Vagina (tissue), 2 donors: ENCODE data around the gene NFATC2. TPM values are rescaled to one million over a fixed set of nuclear protein-coding genes. Genes with fewer than 3 reads are reported as not detected.

Experiments used
- DNase-seq, 2 donors: peaks; one replicate each; pipeline ENCODE4 v3.0.0-alpha.2; 2017; ENCODE audit errors: extremely low spot score in 2 of 2
- H3K27ac ChIP-seq: fragments of 200-600 bp; sonication (generic); one replicate; pipeline ENCODE4 v1.5.1; 2019
- H3K27me3 ChIP-seq: fragments of 200-600 bp; sonication (generic); one replicate; pipeline ENCODE4 v1.5.1; 2019
- H3K36me3 ChIP-seq, 2 donors: fragments of 200-600 bp; sonication (generic); one replicate each; pipeline ENCODE4 v1.5.1; 2017 to 2019
- H3K4me1 ChIP-seq: fragments of 200-600 bp; sonication (generic); one replicate; pipeline ENCODE4 v1.5.1; 2019
- H3K4me3 ChIP-seq, 2 donors: fragments of 200-600 bp; sonication (generic); 1 replicate in 1 of 2; 2 replicates in 1 of 2; pipeline ENCODE4 v1.5.1; 2016 to 2019
- H3K9me3 ChIP-seq: fragments of 200-600 bp; sonication (generic); one replicate; pipeline ENCODE4 v1.5.1; 2019
- POLR2A ChIP-seq, 2 donors: fragments of 450-650 bp; IDR thresholded peaks; one replicate each; pipeline ENCODE4 v1.6.1; 2017; ENCODE audit warnings: antibody characterized with exemption in 2 of 2, mild to moderate bottlenecking in 2 of 2, moderate library complexity in 2 of 2
- POLR2AphosphoS5 ChIP-seq, 2 donors: sonication (generic); formaldehyde crosslinking; IDR thresholded peaks; one replicate each; pipeline ENCODE4 v1.9.0; 2017; ENCODE audit warnings: antibody characterized with exemption in 2 of 2, mild to moderate bottlenecking in 2 of 2, low read depth in 1 of 2; ENCODE audit not compliant: insufficient read depth in 1 of 2
- intact Hi-C: fragments of 100-400 bp; cut with DNase I; formaldehyde crosslinking; loops from one replicate; pipeline ENCODE4 v1.15.1; 2023
- total RNA-seq: library from RNA; depleted of rRNA; stranded (reverse); fragments of >200 nt; gene quantifications from one replicate; pipeline ENCODE4 v1.2.3, GENCODE V29; 2016
- TF ChIP-seq, protein P1 (sequence below), 3 experiments: fragments of 450-650 bp in 2 of 3; fragments of 200-600 bp in 1 of 3; sonication (generic) in 1 of 3; IDR thresholded peaks; one replicate each; pipeline ENCODE4 v1.5.1; 2017 to 2019; ENCODE audit warnings: antibody characterized with exemption in 3 of 3, mild to moderate bottlenecking in 2 of 3, moderate library complexity in 2 of 3

The NFATC2 gene
- total RNA-seq, 1 donor from 2014 or later, result 7.4 TPM

DNA sequence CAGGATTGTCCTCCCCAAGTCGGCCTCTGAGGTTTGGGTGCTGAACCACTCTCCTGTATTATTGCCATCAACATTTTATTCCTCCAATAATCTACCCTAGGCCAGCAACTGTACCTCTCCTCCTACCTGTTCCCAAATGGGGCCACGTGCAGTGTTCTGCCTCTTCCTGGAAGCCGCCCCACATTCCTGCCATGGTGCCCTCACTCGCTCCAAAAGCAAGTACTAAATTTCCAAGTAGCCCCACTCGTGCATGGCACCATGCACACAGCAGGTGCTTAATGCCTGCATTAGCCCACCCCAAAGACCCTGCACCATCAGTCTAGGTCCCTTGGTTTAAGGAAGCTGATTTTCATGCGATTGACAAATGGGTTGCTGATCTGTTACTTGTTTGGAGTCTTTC lies 147.8 kb downstream of the NFATC2 start:
- no peaks in the 10 kb centered on the region for H3K36me3 ChIP-seq
- no peak overlapping the region for H3K27ac ChIP-seq
- H3K27me3 ChIP-seq, result no peaks in the 10 kb centered on the region
- TF ChIP-seq, protein P1, sequence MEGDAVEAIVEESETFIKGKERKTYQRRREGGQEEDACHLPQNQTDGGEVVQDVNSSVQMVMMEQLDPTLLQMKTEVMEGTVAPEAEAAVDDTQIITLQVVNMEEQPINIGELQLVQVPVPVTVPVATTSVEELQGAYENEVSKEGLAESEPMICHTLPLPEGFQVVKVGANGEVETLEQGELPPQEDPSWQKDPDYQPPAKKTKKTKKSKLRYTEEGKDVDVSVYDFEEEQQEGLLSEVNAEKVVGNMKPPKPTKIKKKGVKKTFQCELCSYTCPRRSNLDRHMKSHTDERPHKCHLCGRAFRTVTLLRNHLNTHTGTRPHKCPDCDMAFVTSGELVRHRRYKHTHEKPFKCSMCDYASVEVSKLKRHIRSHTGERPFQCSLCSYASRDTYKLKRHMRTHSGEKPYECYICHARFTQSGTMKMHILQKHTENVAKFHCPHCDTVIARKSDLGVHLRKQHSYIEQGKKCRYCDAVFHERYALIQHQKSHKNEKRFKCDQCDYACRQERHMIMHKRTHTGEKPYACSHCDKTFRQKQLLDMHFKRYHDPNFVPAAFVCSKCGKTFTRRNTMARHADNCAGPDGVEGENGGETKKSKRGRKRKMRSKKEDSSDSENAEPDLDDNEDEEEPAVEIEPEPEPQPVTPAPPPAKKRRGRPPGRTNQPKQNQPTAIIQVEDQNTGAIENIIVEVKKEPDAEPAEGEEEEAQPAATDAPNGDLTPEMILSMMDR (IDR thresholded peaks at IDR 0.05), result no peak
- TF ChIP-seq POLR2A (IDR thresholded peaks at IDR 0.05) (no peak), POLR2AphosphoS5 (IDR thresholded peaks at IDR 0.05; ENCODE audit: insufficient read depth in 1 of 2, low read depth in 1 of 2) (no peak)
- no peaks in the 10 kb centered on the region for H3K9me3 ChIP-seq
- DNase-seq, result no peak
- intact Hi-C loops, result no loop called here
- H3K4me1 ChIP-seq, result peaks cover 15% of the 10 kb centered on the region
- H3K4me3 ChIP-seq, result no peak overlapping the region

DNA sequence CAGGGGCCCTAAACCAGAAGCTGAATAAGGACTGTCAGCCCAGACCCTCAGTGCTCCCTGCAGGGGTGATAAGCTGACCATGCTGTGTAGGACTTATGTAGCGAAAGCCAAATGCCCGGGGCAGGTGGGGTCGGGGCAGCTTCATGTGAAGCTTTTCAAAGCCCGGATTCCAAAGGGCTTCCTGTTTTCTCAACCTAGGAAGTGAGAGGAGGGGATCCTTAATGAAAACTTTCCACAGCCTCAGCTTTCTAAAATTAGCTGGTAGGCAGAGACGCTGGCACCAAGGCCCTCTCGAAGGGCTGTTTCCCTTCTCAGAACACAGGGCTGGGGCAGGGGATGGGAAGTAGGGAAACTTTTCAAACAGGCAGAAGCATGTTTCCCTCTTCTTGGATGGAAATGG lies 148.9 kb downstream of the NFATC2 start:
- TF ChIP-seq POLR2AphosphoS5 (IDR thresholded peaks at IDR 0.05; ENCODE audit: insufficient read depth in 1 of 2, low read depth in 1 of 2), result peak in 1 of 2 donors; percentile 40
- TF ChIP-seq, protein P1 (IDR thresholded peaks at IDR 0.05), result no peak
- H3K27ac ChIP-seq, result no peak overlapping the region
- no peak overlapping the region for H3K4me3 ChIP-seq
- no peaks in the 10 kb centered on the region for H3K36me3 ChIP-seq
- DNase-seq, result no peak
- intact Hi-C loops, result no loop called here
- no peaks in the 10 kb centered on the region for H3K9me3 ChIP-seq
- peaks cover 27% of the 10 kb centered on the region for H3K4me1 ChIP-seq
- H3K27me3 ChIP-seq, result no peaks in the 10 kb centered on the region

- H3K27me3 ChIP-seq, result no peaks in the 10 kb centered on the region
- peaks cover 28% of the 10 kb centered on the region for H3K4me1 ChIP-seq
- H3K9me3 ChIP-seq, result no peaks in the 10 kb centered on the region
- intact Hi-C loops, result no loop called here
- H3K36me3 ChIP-seq, result no peaks in the 10 kb centered on the region
- H3K4me3 ChIP-seq, result no peak overlapping the region
- no peak overlapping the region for H3K27ac ChIP-seq
- no peak for DNase-seq
- TF ChIP-seq POLR2A (IDR thresholded peaks at IDR 0.05) (no peak), POLR2AphosphoS5 (IDR thresholded peaks at IDR 0.05; ENCODE audit: insufficient read depth in 1 of 2, low read depth in 1 of 2) (no peak)
- TF ChIP-seq, protein P1 (IDR thresholded peaks at IDR 0.05), result no peak
Measured at GRCh38 chr20:51392614-51393186, 149.8 kb downstream of the NFATC2 start.

DNA sequence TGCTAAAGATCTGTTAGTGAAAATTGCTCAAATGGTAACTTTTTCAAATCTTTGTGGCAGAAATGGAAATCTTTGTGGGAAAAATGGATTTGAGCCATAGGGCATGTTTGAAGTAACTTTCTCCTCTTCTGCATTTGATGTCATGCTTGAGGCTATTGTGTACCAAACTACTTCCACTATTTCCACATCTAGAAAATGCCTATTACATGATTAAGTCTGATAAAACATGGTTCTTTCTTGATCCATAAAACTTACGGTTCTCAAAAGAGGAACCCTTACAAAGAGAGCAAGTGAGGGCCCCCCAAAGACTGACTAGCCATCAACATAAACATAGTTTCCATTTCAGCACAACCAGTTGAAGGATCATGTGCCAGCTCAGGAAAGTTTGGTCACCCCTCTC lies 150.6 kb downstream of the NFATC2 start:
- intact Hi-C loops, result no loop called here
- Histone ChIP-seq H3K4me1 (peaks cover 35% of the 10 kb centered on the region), H3K9me3 (no peaks in the 10 kb centered on the region), H3K27ac (no peak overlapping the region), H3K36me3 (no peaks in the 10 kb centered on the region), H3K27me3 (no peaks in the 10 kb centered on the region), H3K4me3 (no peak overlapping the region)
- no peak for DNase-seq
- TF ChIP-seq POLR2AphosphoS5 (IDR thresholded peaks at IDR 0.05; ENCODE audit: insufficient read depth in 1 of 2, low read depth in 1 of 2), result no peak
- no peak for TF ChIP-seq POLR2A (IDR thresholded peaks at IDR 0.05)
- TF ChIP-seq, protein P1 (IDR thresholded peaks at IDR 0.05), result no peak

GRCh38 chr20:51389543-51390264 lies 152.8 kb downstream of the NFATC2 start:
- no peak overlapping the region for H3K27ac ChIP-seq
- peaks cover 35% of the 10 kb centered on the region for H3K4me1 ChIP-seq
- no peaks in the 10 kb centered on the region for H3K9me3 ChIP-seq

More at GRCh38 chr20:51389543-51390264, 152.8 kb downstream of the NFATC2 start:
- intact Hi-C loops, result loop anchor here (10.0 kb wide), 1 partner anchor 65 kb away; no protein-coding TSS in a partner anchor
- Histone ChIP-seq H3K4me3 (no peak overlapping the region), H3K36me3 (no peaks in the 10 kb centered on the region), H3K27me3 (no peaks in the 10 kb centered on the region)
- TF ChIP-seq POLR2AphosphoS5 (IDR thresholded peaks at IDR 0.05; ENCODE audit: insufficient read depth in 1 of 2, low read depth in 1 of 2) (no peak), POLR2A (IDR thresholded peaks at IDR 0.05) (no peak)
- TF ChIP-seq, protein P1 (IDR thresholded peaks at IDR 0.05), result no peak
- DNase-seq, result no peak
